ENCODE data around the gene LYRM7. TPM values are rescaled to one million over a fixed set of nuclear protein-coding genes. Genes with fewer than 3 reads are reported as not detected.

The LYRM7 gene
- 21.0 TPM for total RNA-seq

GRCh38 chr5:131170540-131171275, at the start of gene LYRM7:
Gene LYRM7, plus strand, starts transcription at chr5:131170944. Its CDS starts 77 bp downstream, at chr5:131171021.

GRCh38 chr5:131165119-131165727, 5.5 kb upstream of the LYRM7 start, which contains the start of gene HINT1:
Gene HINT1, minus strand, starts transcription at chr5:131165256. Its CDS starts 51 bp downstream, at chr5:131165205.

Other genes with a start within 250 kb of the LYRM7 start
- gene HINT1, start 5.7 kb upstream of the LYRM7 start, total RNA-seq, result 51.0 TPM
- gene CDC42SE2, start 93.1 kb downstream of the LYRM7 start, total RNA-seq, result 49.6 TPM